ENCODE data around the gene KCNMB1. TPM values are rescaled to one million over a fixed set of nuclear protein-coding genes. Genes with fewer than 3 reads are reported as not detected.

The KCNMB1 gene
- total RNA-seq, 4 donors from 2014 or later: 0.20 to 0.29 (median 0.25) TPM

GRCh38 chr5:170375283-170375682 lies 13.9 kb downstream of the KCNMB1 start:
- no peaks in the 10 kb centered on the region for H3K4me1 ChIP-seq
- no peak for DNase-seq
- no peaks in the 10 kb centered on the region for H3K9me3 ChIP-seq
- WGBS, 2 donors: 100% methylated on average over 1 of the region's 1 CpG; no CpG with 5 or more reads in 1 of the 2 donors
- TF ChIP-seq POLR2A (IDR thresholded peaks at IDR 0.05) (no peak), CTCF (IDR thresholded peaks at IDR 0.05) (no peak)
- H3K27me3 ChIP-seq: no peaks in the 10 kb centered on the region
- no peak overlapping the region for H3K4me3 ChIP-seq (replicated peaks in 1 of 3)
- no peak overlapping the region for H3K27ac ChIP-seq
- no peaks in the 10 kb centered on the region for H3K36me3 ChIP-seq
- intact Hi-C loops (cut with DNase I): no loop called here

DNA sequence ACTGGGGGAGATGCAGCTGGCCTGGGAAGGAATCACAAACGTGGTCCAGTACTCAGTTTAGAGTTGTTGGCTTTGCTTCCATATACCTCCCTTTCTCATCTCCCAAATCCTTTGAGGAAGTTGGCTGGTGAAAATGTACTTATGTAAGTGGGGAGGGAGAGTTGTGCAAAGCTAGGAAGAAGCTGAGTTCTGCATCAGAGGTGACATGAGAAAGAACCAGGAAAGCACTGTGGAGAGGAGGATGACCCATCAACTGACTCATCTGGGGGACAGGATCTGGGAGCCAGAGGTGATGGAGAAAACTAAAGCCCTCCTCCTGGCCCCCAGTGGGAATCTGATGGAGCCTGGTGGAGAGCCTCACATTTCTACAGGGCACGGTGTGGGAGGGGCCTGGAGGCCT lies 16.2 kb downstream of the KCNMB1 start:
- intact Hi-C loops (cut with DNase I): no loop called here
- TF ChIP-seq CTCF (IDR thresholded peaks at IDR 0.05) (no peak), POLR2A (IDR thresholded peaks at IDR 0.05) (no peak)
- Histone ChIP-seq H3K27ac (no peak overlapping the region), H3K36me3 (no peaks in the 10 kb centered on the region), H3K4me1 (no peaks in the 10 kb centered on the region), H3K4me3 (replicated peaks in 1 of 3) (no peak overlapping the region), H3K27me3 (no peaks in the 10 kb centered on the region), H3K9me3 (no peaks in the 10 kb centered on the region)
- 79 to 88% methylated on average over 2 of the region's 2 CpGs for WGBS, 2 donors
- DNase-seq: no peak

DNA sequence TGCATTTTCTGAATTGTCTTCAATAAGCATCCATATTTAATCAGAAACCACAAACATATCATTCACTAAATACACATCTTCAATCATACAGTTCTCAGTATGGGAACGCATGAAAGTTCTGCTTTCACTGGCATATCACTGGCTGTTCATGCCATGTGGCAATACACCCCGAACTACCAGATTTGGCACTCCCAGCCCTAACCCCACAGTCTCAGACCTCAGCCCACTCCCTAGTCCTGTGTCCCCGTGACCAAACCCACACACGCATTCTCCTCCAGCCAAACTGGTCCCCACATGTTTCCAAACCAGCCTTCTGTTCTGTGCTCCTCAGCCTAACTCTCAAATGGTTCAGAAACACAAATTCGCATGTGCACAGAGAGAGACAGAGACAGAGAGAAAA lies 20.6 kb downstream of the KCNMB1 start:
- Histone ChIP-seq H3K36me3 (no peaks in the 10 kb centered on the region), H3K9me3 (no peaks in the 10 kb centered on the region), H3K27ac (no peak overlapping the region), H3K4me1 (no peaks in the 10 kb centered on the region), H3K27me3 (no peaks in the 10 kb centered on the region), H3K4me3 (replicated peaks in 1 of 3) (no peak overlapping the region)
- TF ChIP-seq CTCF (IDR thresholded peaks at IDR 0.05) (no peak), POLR2A (IDR thresholded peaks at IDR 0.05) (no peak)
- 92 to 97% methylated on average over 5 of the region's 5 CpGs for WGBS, 2 donors
- intact Hi-C loops (cut with DNase I): no loop called here
- DNase-seq: no peak

- TF ChIP-seq POLR2A (IDR thresholded peaks at IDR 0.05) (no peak), CTCF (IDR thresholded peaks at IDR 0.05) (no peak)
- intact Hi-C loops (cut with DNase I): no loop called here
- no peak overlapping the region for H3K27ac ChIP-seq
- 93% methylated on average over 3 of the region's 3 CpGs for WGBS, 2 donors
- no peaks in the 10 kb centered on the region for H3K9me3 ChIP-seq
- H3K4me3 ChIP-seq (replicated peaks in 1 of 3): no peak overlapping the region
- H3K36me3 ChIP-seq: no peaks in the 10 kb centered on the region
- H3K27me3 ChIP-seq: no peaks in the 10 kb centered on the region
- no peak for DNase-seq
- H3K4me1 ChIP-seq: no peaks in the 10 kb centered on the region
These were observed 22.9 kb downstream of the KCNMB1 start for GRCh38 chr5:170366276-170366675.

- Histone ChIP-seq H3K4me1 (no peaks in the 10 kb centered on the region), H3K4me3 (replicated peaks in 1 of 3) (no peak overlapping the region), H3K36me3 (no peaks in the 10 kb centered on the region), H3K27me3 (no peaks in the 10 kb centered on the region), H3K27ac (no peak overlapping the region), H3K9me3 (no peaks in the 10 kb centered on the region)
- WGBS, 2 donors: 83 to 87% methylated on average over 5 of the region's 5 CpGs
- intact Hi-C loops (cut with DNase I): no loop called here
- TF ChIP-seq CTCF (IDR thresholded peaks at IDR 0.05) (no peak), POLR2A (IDR thresholded peaks at IDR 0.05) (no peak)
- DNase-seq: no peak
These were observed 23.3 kb downstream of the KCNMB1 start for GRCh38 chr5:170365831-170366230.

Data from thyroid gland (tissue), 4 donors.